ENCODE results near the gene HPRT1. TPM values are rescaled to one million over a fixed set of nuclear protein-coding genes. Genes with fewer than 3 reads are reported as not detected.

HPRT1 gene
- total and polyA plus RNA-seq, 3 experiments from 2014 or later = 67.1 to 84.5 (median 82.4) TPM

- no peaks in the 10 kb centered on the region for H3K4me1 Mint-ChIP-seq
- Histone ChIP-seq H3K4me1 (ENCODE audit: insufficient read depth, low read length) (no peaks in the 10 kb centered on the region), H3K27me3 (ENCODE audit: insufficient read depth, low read length, poor library complexity, severe bottlenecking) (no peaks in the 10 kb centered on the region), H3K4me3 (ENCODE audit: low read length) (no peak overlapping the region), H3K27ac (ENCODE audit: low read depth, low read length) (no peak overlapping the region), H3K9me3 (ENCODE audit: low read length) (no peaks in the 10 kb centered on the region), H3K36me3 (ENCODE audit: insufficient read depth, low read length) (no peaks in the 10 kb centered on the region)
- no peak overlapping the region for H3K27ac Mint-ChIP-seq
- H3K9me3 Mint-ChIP-seq = no peaks in the 10 kb centered on the region
- H3K4me3 Mint-ChIP-seq = no peak overlapping the region
- H3K36me3 Mint-ChIP-seq = no peaks in the 10 kb centered on the region
- ChIA-PET CTCF (no interaction called here), POLR2A (no interaction called here)
- no peak for DNase-seq
- peaks cover 3 to 11% of the 10 kb centered on the region in 2 donors for H3K27me3 Mint-ChIP-seq
These were observed 74.0 kb downstream of the HPRT1 start for GRCh38 chrX:134533952-134534351.

DNA sequence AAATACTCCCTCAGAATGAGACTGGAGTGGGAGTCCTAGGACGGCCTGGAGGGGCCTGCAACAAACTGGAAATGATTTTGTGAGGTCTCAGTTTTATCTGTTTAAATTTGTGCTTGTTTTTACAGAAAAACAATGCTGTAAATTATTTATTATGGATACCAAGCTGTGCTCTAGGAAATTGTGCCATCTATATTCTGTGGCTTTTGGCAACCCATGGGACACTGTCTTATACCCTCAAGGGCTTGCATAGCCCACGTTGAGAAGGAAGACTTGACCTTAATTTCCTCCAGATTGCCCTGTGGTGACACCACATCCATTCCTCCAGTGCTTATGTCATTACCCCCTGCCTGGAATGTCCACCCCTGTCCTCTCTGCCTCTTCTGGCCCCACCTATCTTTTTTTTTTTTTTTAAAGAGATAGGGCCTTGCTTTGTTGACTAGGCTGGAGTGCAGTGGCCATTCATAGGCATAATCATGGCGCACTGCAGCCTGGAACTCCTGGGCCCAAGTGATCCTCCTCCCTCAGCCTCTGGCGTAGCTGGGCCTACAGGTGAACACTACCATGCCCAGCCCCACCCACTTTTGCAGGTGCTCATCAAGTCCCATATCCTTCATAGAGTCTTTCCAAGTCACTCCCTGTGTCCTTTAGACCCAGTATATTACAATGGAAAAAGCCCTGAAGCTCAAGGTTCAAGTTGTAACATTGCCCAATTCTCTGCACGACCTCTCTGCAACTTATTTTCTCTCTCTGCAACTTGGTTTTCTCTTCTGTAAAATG, 77.4 kb downstream of the HPRT1 start:
- no peaks in the 10 kb centered on the region for H3K27me3 ChIP-seq (ENCODE audit: insufficient read depth, low read length, poor library complexity, severe bottlenecking)
- H3K9me3 ChIP-seq (ENCODE audit: low read length) = no peaks in the 10 kb centered on the region
- H3K9me3 Mint-ChIP-seq = no peaks in the 10 kb centered on the region
- DNase-seq = no peak
- no peaks in the 10 kb centered on the region for H3K4me1 ChIP-seq (ENCODE audit: insufficient read depth, low read length)
- ChIA-PET POLR2A (no interaction called here), CTCF (no interaction called here)
- H3K4me3 ChIP-seq (ENCODE audit: low read length) = no peak overlapping the region
- H3K27ac Mint-ChIP-seq = no peak overlapping the region
- H3K4me1 Mint-ChIP-seq = peaks cover 0 to under 1% (median 0%) of the 10 kb centered on the region in 3 donors
- no peak overlapping the region for H3K4me3 Mint-ChIP-seq
- no peaks in the 10 kb centered on the region for H3K36me3 ChIP-seq (ENCODE audit: insufficient read depth, low read length)
- H3K27ac ChIP-seq (ENCODE audit: low read depth, low read length) = no peak overlapping the region
- peaks cover 3 to 11% of the 10 kb centered on the region in 2 donors for H3K27me3 Mint-ChIP-seq
- H3K36me3 Mint-ChIP-seq = no peaks in the 10 kb centered on the region

DNA sequence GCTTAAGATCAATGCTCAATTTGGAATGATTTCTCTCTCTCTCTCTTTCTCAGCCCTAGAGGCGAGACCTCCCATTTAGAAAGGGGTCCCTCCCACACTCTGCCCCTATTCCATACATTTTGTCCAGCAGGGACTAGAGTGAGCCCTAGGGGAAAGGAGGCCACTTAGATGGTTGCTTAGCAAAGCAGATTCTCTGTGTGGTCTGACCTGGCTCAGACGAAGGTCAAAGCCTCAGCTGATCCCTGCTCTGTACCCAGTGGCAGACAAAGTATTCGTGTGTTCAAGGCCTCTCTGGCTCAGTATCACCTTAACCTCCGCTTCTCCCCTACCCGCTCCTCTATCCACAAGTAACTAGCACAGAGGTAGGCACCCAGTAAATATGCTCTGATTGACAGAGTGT, 78.4 kb downstream of the HPRT1 start:
- Histone ChIP-seq H3K4me3 (ENCODE audit: low read length) (no peak overlapping the region), H3K36me3 (ENCODE audit: insufficient read depth, low read length) (no peaks in the 10 kb centered on the region), H3K27me3 (ENCODE audit: insufficient read depth, low read length, poor library complexity, severe bottlenecking) (no peaks in the 10 kb centered on the region), H3K27ac (ENCODE audit: low read depth, low read length) (no peak overlapping the region), H3K4me1 (ENCODE audit: insufficient read depth, low read length) (no peaks in the 10 kb centered on the region), H3K9me3 (ENCODE audit: low read length) (no peaks in the 10 kb centered on the region)
- CTCF ChIA-PET = interaction anchor here (1.0 kb wide), 1 partner anchor 344 kb away, joined by 3 read pairs; no protein-coding TSS in a partner anchor
- POLR2A ChIA-PET = no interaction called here
- no peaks in the 10 kb centered on the region for H3K9me3 Mint-ChIP-seq
- H3K27ac Mint-ChIP-seq = no peak overlapping the region
- peaks cover 11 to 12% of the 10 kb centered on the region in 2 donors for H3K27me3 Mint-ChIP-seq
- H3K4me1 Mint-ChIP-seq = peaks cover 0 to 6% (median 0%) of the 10 kb centered on the region in 3 donors
- H3K4me3 Mint-ChIP-seq = no peak overlapping the region
- no peak for DNase-seq
- H3K36me3 Mint-ChIP-seq = no peaks in the 10 kb centered on the region

- peak overlapping the region in 1 of 8 donors; percentile 17 for H3K27ac Mint-ChIP-seq
- no peaks in the 10 kb centered on the region for H3K36me3 Mint-ChIP-seq
- peaks cover 0 to 6% (median 0%) of the 10 kb centered on the region in 3 donors for H3K4me1 Mint-ChIP-seq
These were observed 81.9 kb downstream of the HPRT1 start for GRCh38 chrX:134541906-134542305.

GRCh38 chrX:134542485-134542884, 82.5 kb downstream of the HPRT1 start:
- no peak for DNase-seq
- Histone ChIP-seq H3K36me3 (ENCODE audit: insufficient read depth, low read length) (no peaks in the 10 kb centered on the region), H3K9me3 (ENCODE audit: low read length) (no peaks in the 10 kb centered on the region), H3K4me1 (ENCODE audit: insufficient read depth, low read length) (no peaks in the 10 kb centered on the region), H3K27ac (ENCODE audit: low read depth, low read length) (no peak overlapping the region), H3K4me3 (ENCODE audit: low read length) (no peak overlapping the region), H3K27me3 (ENCODE audit: insufficient read depth, low read length, poor library complexity, severe bottlenecking) (peaks cover 10% of the 10 kb centered on the region)
- Mint-ChIP-seq H3K4me1 (peaks cover 0 to 6% (median 0%) of the 10 kb centered on the region in 3 donors), H3K4me3 (no peak overlapping the region), H3K36me3 (no peaks in the 10 kb centered on the region), H3K9me3 (no peaks in the 10 kb centered on the region), H3K27me3 (peaks cover 25 to 33% of the 10 kb centered on the region in 2 donors), H3K27ac (no peak overlapping the region)
- ChIA-PET CTCF (no interaction called here), POLR2A (no interaction called here)

More at GRCh38 chrX:134541906-134542305, 81.9 kb downstream of the HPRT1 start:
- Histone ChIP-seq H3K9me3 (ENCODE audit: low read length) (no peaks in the 10 kb centered on the region), H3K27me3 (ENCODE audit: insufficient read depth, low read length, poor library complexity, severe bottlenecking) (peaks cover 5% of the 10 kb centered on the region), H3K4me3 (ENCODE audit: low read length) (no peak overlapping the region), H3K36me3 (ENCODE audit: insufficient read depth, low read length) (no peaks in the 10 kb centered on the region), H3K4me1 (ENCODE audit: insufficient read depth, low read length) (no peaks in the 10 kb centered on the region), H3K27ac (ENCODE audit: low read depth, low read length) (no peak overlapping the region)
- ChIA-PET CTCF (no interaction called here), POLR2A (no interaction called here)
- Mint-ChIP-seq H3K9me3 (no peaks in the 10 kb centered on the region), H3K27me3 (peaks cover 24 to 27% of the 10 kb centered on the region in 2 donors), H3K4me3 (no peak overlapping the region)
- DNase-seq = no peak

GRCh38 chrX:134543288-134543687, 83.3 kb downstream of the HPRT1 start:
- Histone ChIP-seq H3K27ac (ENCODE audit: low read depth, low read length) (no peak overlapping the region), H3K36me3 (ENCODE audit: insufficient read depth, low read length) (no peaks in the 10 kb centered on the region), H3K4me1 (ENCODE audit: insufficient read depth, low read length) (peaks cover 4% of the 10 kb centered on the region), H3K4me3 (ENCODE audit: low read length) (no peak overlapping the region), H3K27me3 (ENCODE audit: insufficient read depth, low read length, poor library complexity, severe bottlenecking) (peaks cover 14% of the 10 kb centered on the region), H3K9me3 (ENCODE audit: low read length) (no peaks in the 10 kb centered on the region)
- Mint-ChIP-seq H3K4me3 (no peak overlapping the region), H3K4me1 (peaks cover 4 to 10% (median 4%) of the 10 kb centered on the region in 3 donors), H3K27ac (no peak overlapping the region), H3K9me3 (peaks cover 0 to under 1% (median 0%) of the 10 kb centered on the region in 5 donors), H3K27me3 (peaks cover 30 to 38% of the 10 kb centered on the region in 2 donors), H3K36me3 (no peaks in the 10 kb centered on the region)
- POLR2A ChIA-PET = no interaction called here
- DNase-seq = no peak
- CTCF ChIA-PET = no interaction called here

- POLR2A ChIA-PET = no interaction called here
- Mint-ChIP-seq H3K4me1 (peaks cover 12 to 18% (median 12%) of the 10 kb centered on the region in 3 donors), H3K36me3 (no peaks in the 10 kb centered on the region), H3K27me3 (peaks cover 38 to 44% of the 10 kb centered on the region in 2 donors), H3K9me3 (peaks cover 0 to 4% (median 0%) of the 10 kb centered on the region in 5 donors), H3K27ac (no peak overlapping the region), H3K4me3 (no peak overlapping the region)
- no peak for DNase-seq
- CTCF ChIA-PET = no interaction called here
- peaks cover 12% of the 10 kb centered on the region for H3K4me1 ChIP-seq (ENCODE audit: insufficient read depth, low read length)
- H3K27me3 ChIP-seq (ENCODE audit: insufficient read depth, low read length, poor library complexity, severe bottlenecking) = peaks cover 20% of the 10 kb centered on the region
- no peaks in the 10 kb centered on the region for H3K36me3 ChIP-seq (ENCODE audit: insufficient read depth, low read length)
- no peak overlapping the region for H3K27ac ChIP-seq (ENCODE audit: low read depth, low read length)
- H3K4me3 ChIP-seq (ENCODE audit: low read length) = no peak overlapping the region
- no peaks in the 10 kb centered on the region for H3K9me3 ChIP-seq (ENCODE audit: low read length)
These were observed 84.2 kb downstream of the HPRT1 start for GRCh38 chrX:134544135-134544512.

DNA sequence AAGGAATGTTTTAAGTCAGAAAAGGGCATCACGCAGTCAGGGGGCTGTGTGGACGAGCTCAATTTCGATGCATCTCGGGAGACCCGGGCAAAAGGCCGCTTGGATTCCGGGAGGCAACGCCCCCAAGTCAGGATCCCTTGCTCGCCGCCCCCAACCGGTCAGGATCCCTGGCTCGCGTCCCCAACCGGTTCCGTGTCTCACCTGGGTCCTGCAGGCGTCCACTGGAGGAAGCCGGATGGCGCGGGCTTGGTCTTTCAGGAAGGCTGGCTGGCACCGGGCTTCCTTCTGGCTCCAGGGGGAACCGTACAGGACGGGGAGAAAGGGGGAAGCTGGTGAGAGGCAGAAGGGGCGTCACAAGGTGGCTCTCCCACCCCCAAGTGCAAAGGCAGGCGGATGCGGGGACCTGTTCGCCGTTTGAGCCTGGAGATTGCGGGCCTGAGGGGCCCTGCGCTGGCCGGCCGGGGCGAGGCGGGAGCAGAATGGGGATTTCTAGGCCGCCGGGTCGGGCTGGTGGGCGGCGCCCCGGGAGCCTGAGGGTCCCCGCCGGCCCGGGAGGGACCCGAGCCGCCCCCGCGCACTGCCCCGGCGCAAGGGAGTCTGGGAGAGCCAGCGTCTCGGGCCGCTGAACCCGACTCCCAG, 84.7 kb downstream of the HPRT1 start:
- H3K36me3 ChIP-seq (ENCODE audit: insufficient read depth, low read length) = no peaks in the 10 kb centered on the region
- Mint-ChIP-seq H3K27me3 (peaks cover 40 to 45% of the 10 kb centered on the region in 2 donors), H3K27ac (no peak overlapping the region), H3K36me3 (no peaks in the 10 kb centered on the region), H3K9me3 (peaks cover 0 to 4% (median 0%) of the 10 kb centered on the region in 5 donors), H3K4me3 (peak overlapping the region in 1 of 7 donors; percentile 78), H3K4me1 (peaks cover 13 to 20% (median 13%) of the 10 kb centered on the region in 3 donors)
- ChIA-PET CTCF (no interaction called here), POLR2A (no interaction called here)
- no peak overlapping the region for H3K4me3 ChIP-seq (ENCODE audit: low read length)
- DNase-seq = no peak
- no peaks in the 10 kb centered on the region for H3K9me3 ChIP-seq (ENCODE audit: low read length)
- peaks cover 20% of the 10 kb centered on the region for H3K27me3 ChIP-seq (ENCODE audit: insufficient read depth, low read length, poor library complexity, severe bottlenecking)
- H3K27ac ChIP-seq (ENCODE audit: low read depth, low read length) = no peak overlapping the region
- peaks cover 13% of the 10 kb centered on the region for H3K4me1 ChIP-seq (ENCODE audit: insufficient read depth, low read length)

All from CD8-positive, alpha-beta memory T cell (primary cell).